ENCODE measurements around the gene STAMBPL1. TPM values are rescaled to one million over a fixed set of nuclear protein-coding genes. Genes with fewer than 3 reads are reported as not detected.

STAMBPL1 gene
- total RNA-seq, 6 donors from 2014 or later: 4.9 to 69.1 (median 7.0) TPM

- TF ChIP-seq, protein P1, sequence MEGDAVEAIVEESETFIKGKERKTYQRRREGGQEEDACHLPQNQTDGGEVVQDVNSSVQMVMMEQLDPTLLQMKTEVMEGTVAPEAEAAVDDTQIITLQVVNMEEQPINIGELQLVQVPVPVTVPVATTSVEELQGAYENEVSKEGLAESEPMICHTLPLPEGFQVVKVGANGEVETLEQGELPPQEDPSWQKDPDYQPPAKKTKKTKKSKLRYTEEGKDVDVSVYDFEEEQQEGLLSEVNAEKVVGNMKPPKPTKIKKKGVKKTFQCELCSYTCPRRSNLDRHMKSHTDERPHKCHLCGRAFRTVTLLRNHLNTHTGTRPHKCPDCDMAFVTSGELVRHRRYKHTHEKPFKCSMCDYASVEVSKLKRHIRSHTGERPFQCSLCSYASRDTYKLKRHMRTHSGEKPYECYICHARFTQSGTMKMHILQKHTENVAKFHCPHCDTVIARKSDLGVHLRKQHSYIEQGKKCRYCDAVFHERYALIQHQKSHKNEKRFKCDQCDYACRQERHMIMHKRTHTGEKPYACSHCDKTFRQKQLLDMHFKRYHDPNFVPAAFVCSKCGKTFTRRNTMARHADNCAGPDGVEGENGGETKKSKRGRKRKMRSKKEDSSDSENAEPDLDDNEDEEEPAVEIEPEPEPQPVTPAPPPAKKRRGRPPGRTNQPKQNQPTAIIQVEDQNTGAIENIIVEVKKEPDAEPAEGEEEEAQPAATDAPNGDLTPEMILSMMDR (IDR thresholded peaks at IDR 0.05): no peak
- TF ChIP-seq POLR2AphosphoS5 (IDR thresholded peaks at IDR 0.05) (no peak), EP300 (IDR thresholded peaks at IDR 0.05) (no peak), POLR2A (IDR thresholded peaks at IDR 0.05) (no peak)
- no peak for ATAC-seq (ENCODE audit: low FRiP score in 2 of 2)
- Histone ChIP-seq H3K9me3 (no peaks in the 10 kb centered on the region), H3K4me1 (peaks cover 6 to 11% (median 6%) of the 10 kb centered on the region in 4 donors), H3K27ac (no peak overlapping the region), H3K4me3 (no peak overlapping the region), H3K36me3 (no peaks in the 10 kb centered on the region), H3K27me3 (no peaks in the 10 kb centered on the region)
- DNase-seq: no peak
Observed at GRCh38 chr10:88875081-88875480, 5.0 kb upstream of the STAMBPL1 start.

- no peak for TF ChIP-seq POLR2A (IDR thresholded peaks at IDR 0.05)
- TF ChIP-seq EP300 (IDR thresholded peaks at IDR 0.05): no peak
- TF ChIP-seq, protein P1 (IDR thresholded peaks at IDR 0.05): no peak
- no peak for TF ChIP-seq POLR2AphosphoS5 (IDR thresholded peaks at IDR 0.05)
- Histone ChIP-seq H3K4me1 (peaks cover 11 to 21% (median 16%) of the 10 kb centered on the region in 4 donors), H3K9me3 (no peaks in the 10 kb centered on the region), H3K27ac (no peak overlapping the region), H3K4me3 (no peak overlapping the region), H3K36me3 (no peaks in the 10 kb centered on the region), H3K27me3 (no peaks in the 10 kb centered on the region)
- no peak for ATAC-seq (ENCODE audit: low FRiP score in 2 of 2)
- no peak for DNase-seq
- WGBS, 2 donors: 93 to 96% methylated on average over 6 of the region's 6 CpGs
Observed at GRCh38 chr10:88877298-88877697, 2.7 kb upstream of the STAMBPL1 start.

GRCh38 chr10:88880282-88881076 is 434 bp downstream of the STAMBPL1 start:
- Histone ChIP-seq H3K27ac (peak overlapping the region; percentile 86 to 93 (median 90)), H3K9me3 (no peaks in the 10 kb centered on the region), H3K4me1 (peaks cover 11 to 30% (median 19%) of the 10 kb centered on the region in 4 donors), H3K27me3 (no peaks in the 10 kb centered on the region), H3K36me3 (no peaks in the 10 kb centered on the region), H3K4me3 (peak overlapping the region; percentile 63 to 85 (median 71))
- DNase-seq: peak; percentile 86 to 97
- peak; percentile 97 for ATAC-seq (ENCODE audit: low FRiP score in 2 of 2)
- 0 to 5% methylated on average over 11 to 24 of the region's 84 CpGs for WGBS, 2 donors
- peak in 3 of 4 donors; percentile 22 to 87 (median 64) for TF ChIP-seq POLR2A (IDR thresholded peaks at IDR 0.05)
- TF ChIP-seq, protein P1 (IDR thresholded peaks at IDR 0.05): peak in 5 of 6 experiments; percentile 9 to 35 (median 18)
- TF ChIP-seq EP300 (IDR thresholded peaks at IDR 0.05): peak in 1 of 4 donors; percentile 51
- TF ChIP-seq POLR2AphosphoS5 (IDR thresholded peaks at IDR 0.05): peak; percentile 80 to 89

DNA sequence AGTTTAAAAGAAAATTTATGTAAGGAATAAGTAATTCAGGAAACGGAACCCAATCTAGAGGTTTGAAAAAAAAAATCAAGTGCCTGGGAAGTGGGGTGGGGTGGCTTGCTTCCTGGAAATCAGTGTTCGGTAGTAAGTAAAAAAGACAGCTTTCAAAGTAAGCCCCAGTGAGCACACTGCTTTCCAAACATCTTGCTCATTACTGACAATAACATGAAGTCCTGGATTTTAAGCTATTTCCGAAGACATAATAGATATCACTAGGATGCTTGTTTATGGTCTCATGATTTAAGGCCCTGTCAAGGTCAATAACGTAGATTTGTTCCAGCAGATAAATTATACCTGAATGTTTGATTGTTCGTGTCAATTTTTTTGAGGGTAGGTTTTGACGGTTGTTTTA is 1.3 kb downstream of the STAMBPL1 start:
- DNase-seq (no peak), ATAC-seq (ENCODE audit: low FRiP score in 2 of 2) (no peak)
- Histone ChIP-seq H3K4me3 (peak overlapping the region in 3 of 4 donors; percentile 63 to 85 (median 75)), H3K27ac (peak overlapping the region; percentile 86 to 93 (median 90)), H3K4me1 (peaks cover 11 to 30% (median 19%) of the 10 kb centered on the region in 4 donors), H3K36me3 (no peaks in the 10 kb centered on the region), H3K9me3 (no peaks in the 10 kb centered on the region), H3K27me3 (no peaks in the 10 kb centered on the region)
- TF ChIP-seq POLR2AphosphoS5 (IDR thresholded peaks at IDR 0.05): no peak
- TF ChIP-seq, protein P1 (IDR thresholded peaks at IDR 0.05): no peak
- TF ChIP-seq POLR2A (IDR thresholded peaks at IDR 0.05): no peak
- TF ChIP-seq EP300 (IDR thresholded peaks at IDR 0.05): no peak
- 33 to 34% methylated on average over 6 of the region's 6 CpGs for WGBS, 2 donors

Data from upper lobe of left lung (tissue), 6 donors.